ENCODE results near the gene ZAR1L. TPM values are rescaled to one million over a fixed set of nuclear protein-coding genes. Genes with fewer than 3 reads are reported as not detected.

The ZAR1L gene
- total RNA-seq, 4 donors from 2014 or later: not detected

DNA sequence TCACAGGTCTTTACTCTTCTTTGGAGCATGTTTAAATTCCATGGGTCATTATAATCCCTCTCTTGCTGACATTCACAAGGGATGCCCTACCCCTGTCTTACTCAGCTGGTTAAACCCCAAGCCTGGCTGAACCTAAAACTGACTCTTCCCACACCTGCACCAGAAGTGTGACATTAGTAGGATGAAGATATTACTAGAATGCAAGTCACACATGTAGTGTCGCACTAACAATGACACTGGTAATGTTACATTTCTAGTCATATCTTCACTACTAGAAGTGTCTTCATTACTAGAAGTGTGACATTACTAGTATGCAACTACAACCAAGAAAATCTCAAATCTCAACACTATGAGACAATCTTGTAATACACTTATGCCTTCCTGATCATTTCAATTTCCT lies 14.2 kb downstream of the ZAR1L start:
- TF ChIP-seq, protein P1, sequence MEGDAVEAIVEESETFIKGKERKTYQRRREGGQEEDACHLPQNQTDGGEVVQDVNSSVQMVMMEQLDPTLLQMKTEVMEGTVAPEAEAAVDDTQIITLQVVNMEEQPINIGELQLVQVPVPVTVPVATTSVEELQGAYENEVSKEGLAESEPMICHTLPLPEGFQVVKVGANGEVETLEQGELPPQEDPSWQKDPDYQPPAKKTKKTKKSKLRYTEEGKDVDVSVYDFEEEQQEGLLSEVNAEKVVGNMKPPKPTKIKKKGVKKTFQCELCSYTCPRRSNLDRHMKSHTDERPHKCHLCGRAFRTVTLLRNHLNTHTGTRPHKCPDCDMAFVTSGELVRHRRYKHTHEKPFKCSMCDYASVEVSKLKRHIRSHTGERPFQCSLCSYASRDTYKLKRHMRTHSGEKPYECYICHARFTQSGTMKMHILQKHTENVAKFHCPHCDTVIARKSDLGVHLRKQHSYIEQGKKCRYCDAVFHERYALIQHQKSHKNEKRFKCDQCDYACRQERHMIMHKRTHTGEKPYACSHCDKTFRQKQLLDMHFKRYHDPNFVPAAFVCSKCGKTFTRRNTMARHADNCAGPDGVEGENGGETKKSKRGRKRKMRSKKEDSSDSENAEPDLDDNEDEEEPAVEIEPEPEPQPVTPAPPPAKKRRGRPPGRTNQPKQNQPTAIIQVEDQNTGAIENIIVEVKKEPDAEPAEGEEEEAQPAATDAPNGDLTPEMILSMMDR (IDR thresholded peaks at IDR 0.05): no peak
- no peak for TF ChIP-seq EP300 (IDR thresholded peaks at IDR 0.05)
- no peak for TF ChIP-seq POLR2AphosphoS5 (IDR thresholded peaks at IDR 0.05)
- TF ChIP-seq POLR2A (IDR thresholded peaks at IDR 0.05): no peak
- DNase-seq (ENCODE audit: low spot score in 2 of 2): no peak
- WGBS: 95% methylated on average over 1 of the region's 1 CpG
- H3K36me3 ChIP-seq: no peaks in the 10 kb centered on the region
- no peaks in the 10 kb centered on the region for H3K9me3 ChIP-seq
- no peak overlapping the region for H3K27ac ChIP-seq
- H3K27me3 ChIP-seq: no peaks in the 10 kb centered on the region
- no peak overlapping the region for H3K4me3 ChIP-seq
- no peaks in the 10 kb centered on the region for H3K4me1 ChIP-seq

GRCh38 chr13:32300406-32300805 lies 14.8 kb downstream of the ZAR1L start:
- Histone ChIP-seq H3K27me3 (no peaks in the 10 kb centered on the region), H3K36me3 (peaks cover 3% of the 10 kb centered on the region), H3K4me3 (no peak overlapping the region), H3K27ac (no peak overlapping the region), H3K9me3 (no peaks in the 10 kb centered on the region), H3K4me1 (no peaks in the 10 kb centered on the region)
- TF ChIP-seq POLR2AphosphoS5 (IDR thresholded peaks at IDR 0.05) (no peak), EP300 (IDR thresholded peaks at IDR 0.05) (no peak), POLR2A (IDR thresholded peaks at IDR 0.05) (no peak)
- TF ChIP-seq, protein P1 (IDR thresholded peaks at IDR 0.05): no peak
- no peak for DNase-seq (ENCODE audit: low spot score in 2 of 2)
- WGBS: 65% methylated on average over 8 of the region's 8 CpGs

GRCh38 chr13:32299893-32300292 lies 15.3 kb downstream of the ZAR1L start:
- WGBS: 79% methylated on average over 4 of the region's 4 CpGs
- no peak for DNase-seq (ENCODE audit: low spot score in 2 of 2)
- peaks cover 7% of the 10 kb centered on the region for H3K36me3 ChIP-seq
- TF ChIP-seq POLR2A (IDR thresholded peaks at IDR 0.05): no peak
- no peak for TF ChIP-seq POLR2AphosphoS5 (IDR thresholded peaks at IDR 0.05)
- TF ChIP-seq, protein P1 (IDR thresholded peaks at IDR 0.05): no peak
- TF ChIP-seq EP300 (IDR thresholded peaks at IDR 0.05): no peak
- no peak overlapping the region for H3K4me3 ChIP-seq
- no peak overlapping the region for H3K27ac ChIP-seq
- H3K9me3 ChIP-seq: no peaks in the 10 kb centered on the region
- H3K4me1 ChIP-seq: no peaks in the 10 kb centered on the region
- H3K27me3 ChIP-seq: no peaks in the 10 kb centered on the region

DNA sequence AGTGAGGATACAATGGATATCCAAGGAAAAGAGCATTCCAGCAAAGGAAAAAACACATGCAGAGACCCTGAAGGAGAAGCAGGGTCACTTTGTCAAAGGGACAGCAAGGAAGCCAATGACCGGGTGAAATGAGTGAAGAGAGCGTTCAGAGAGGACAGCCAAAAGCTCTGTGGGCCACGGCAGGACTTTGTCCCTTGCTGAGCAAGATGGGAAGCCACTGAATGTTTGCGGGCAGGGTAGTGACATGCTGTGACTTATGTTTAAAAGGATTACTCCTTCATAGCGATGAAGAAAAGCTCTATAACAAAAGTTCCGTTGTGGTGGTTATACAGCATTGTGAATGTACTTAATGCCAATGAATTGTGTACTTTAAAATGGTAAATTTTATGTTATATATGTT lies 16.5 kb downstream of the ZAR1L start:
- H3K4me1 ChIP-seq: no peaks in the 10 kb centered on the region
- no peak overlapping the region for H3K27ac ChIP-seq
- 94% methylated on average over 6 of the region's 6 CpGs for WGBS
- no peak overlapping the region for H3K4me3 ChIP-seq
- no peaks in the 10 kb centered on the region for H3K9me3 ChIP-seq
- TF ChIP-seq, protein P1 (IDR thresholded peaks at IDR 0.05): no peak
- TF ChIP-seq POLR2AphosphoS5 (IDR thresholded peaks at IDR 0.05) (no peak), EP300 (IDR thresholded peaks at IDR 0.05) (no peak), POLR2A (IDR thresholded peaks at IDR 0.05) (no peak)
- peaks cover 12% of the 10 kb centered on the region for H3K36me3 ChIP-seq
- no peaks in the 10 kb centered on the region for H3K27me3 ChIP-seq
- DNase-seq (ENCODE audit: low spot score in 2 of 2): no peak

DNA sequence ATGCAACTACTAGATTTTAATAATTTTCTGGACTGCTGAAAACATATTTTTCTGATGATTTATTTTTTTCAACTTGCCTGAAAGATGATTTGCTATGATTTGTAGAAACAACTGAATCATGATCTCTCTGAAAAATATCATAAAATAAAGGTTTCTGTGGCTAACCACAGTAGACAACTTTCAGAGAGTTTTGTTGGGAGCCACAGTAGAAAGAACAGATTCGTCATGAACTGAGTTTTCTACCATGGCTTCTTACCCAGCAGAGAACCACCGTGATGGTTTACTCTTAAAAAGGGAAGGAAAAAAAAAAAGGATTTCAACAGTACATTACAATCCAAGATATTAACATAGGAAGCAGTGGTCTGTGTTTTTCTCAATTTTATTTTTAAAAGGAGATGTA lies 18.0 kb downstream of the ZAR1L start:
- Histone ChIP-seq H3K9me3 (no peaks in the 10 kb centered on the region), H3K36me3 (peaks cover 12% of the 10 kb centered on the region), H3K27me3 (no peaks in the 10 kb centered on the region), H3K27ac (no peak overlapping the region), H3K4me3 (no peak overlapping the region), H3K4me1 (no peaks in the 10 kb centered on the region)
- TF ChIP-seq EP300 (IDR thresholded peaks at IDR 0.05) (no peak), POLR2A (IDR thresholded peaks at IDR 0.05) (no peak), POLR2AphosphoS5 (IDR thresholded peaks at IDR 0.05) (no peak)
- TF ChIP-seq, protein P1 (IDR thresholded peaks at IDR 0.05): no peak
- WGBS: 72% methylated on average over 2 of the region's 2 CpGs
- DNase-seq (ENCODE audit: low spot score in 2 of 2): no peak
